ENCODE results near the gene CAMK2D.

CAMK2D gene

GRCh38 chr4:113559947-113560346 lies 201.6 kb downstream of the CAMK2D start:
- DNase-seq: no peak

- no peak for DNase-seq
Observed at GRCh38 chr4:113556382-113557134, 205.0 kb downstream of the CAMK2D start.

- DNase-seq: no peak
Observed at GRCh38 chr4:113555868-113556267, 205.7 kb downstream of the CAMK2D start.

- no peak for DNase-seq
Observed at GRCh38 chr4:113553082-113553481, 208.5 kb downstream of the CAMK2D start.

- no peak for DNase-seq
Observed at GRCh38 chr4:113550510-113550909, 211.0 kb downstream of the CAMK2D start.

- DNase-seq: no peak
Observed at GRCh38 chr4:113548303-113548702, 213.2 kb downstream of the CAMK2D start.

- peak; percentile 90 for DNase-seq
Observed at GRCh38 chr4:113547487-113548042, 214.0 kb downstream of the CAMK2D start.

GRCh38 chr4:113541933-113542332 lies 219.6 kb downstream of the CAMK2D start:
- DNase-seq: no peak

GRCh38 chr4:113540859-113541258 lies 220.7 kb downstream of the CAMK2D start:
- no peak for DNase-seq

GRCh38 chr4:113539408-113539807 lies 222.1 kb downstream of the CAMK2D start:
- DNase-seq: no peak

GRCh38 chr4:113537628-113538027 lies 223.9 kb downstream of the CAMK2D start:
- no peak for DNase-seq

- no peak for DNase-seq
Observed at GRCh38 chr4:113537203-113537602, 224.3 kb downstream of the CAMK2D start.

GRCh38 chr4:113534711-113535110 lies 226.8 kb downstream of the CAMK2D start:
- DNase-seq: no peak

GRCh38 chr4:113531572-113531971 lies 230.0 kb downstream of the CAMK2D start:
- DNase-seq: no peak

- no peak for DNase-seq
Observed at GRCh38 chr4:113528395-113528794, 233.1 kb downstream of the CAMK2D start.

- DNase-seq: no peak
Observed at GRCh38 chr4:113525521-113525920, 236.0 kb downstream of the CAMK2D start.

- DNase-seq: no peak
Observed at GRCh38 chr4:113524505-113525186, 236.9 kb downstream of the CAMK2D start.

GRCh38 chr4:113524096-113524495 lies 237.4 kb downstream of the CAMK2D start:
- no peak for DNase-seq

- DNase-seq: no peak
Observed at GRCh38 chr4:113522433-113522832, 239.1 kb downstream of the CAMK2D start.

- no peak for DNase-seq
Observed at GRCh38 chr4:113513382-113513781, 248.2 kb downstream of the CAMK2D start.

GRCh38 chr4:113512880-113513279 lies 248.7 kb downstream of the CAMK2D start:
- DNase-seq: no peak

GRCh38 chr4:113511944-113512343 lies 249.6 kb downstream of the CAMK2D start:
- no peak for DNase-seq

- DNase-seq: no peak
Observed at GRCh38 chr4:113509851-113510250, 251.7 kb downstream of the CAMK2D start.

- no peak for DNase-seq
Observed at GRCh38 chr4:113505044-113505443, 256.5 kb downstream of the CAMK2D start.
